ENCODE results near the gene HSD17B8. TPM values are rescaled to one million over a fixed set of nuclear protein-coding genes. Genes with fewer than 3 reads are reported as not detected.
A peak's percentile ranks its signal among the peaks of the same experiment; 100 is the strongest.

Gene HSD17B8
- polyA plus RNA-seq, 6 donors from 2014 or later, result 13.8 to 24.1 (median 21.6) TPM

DNA sequence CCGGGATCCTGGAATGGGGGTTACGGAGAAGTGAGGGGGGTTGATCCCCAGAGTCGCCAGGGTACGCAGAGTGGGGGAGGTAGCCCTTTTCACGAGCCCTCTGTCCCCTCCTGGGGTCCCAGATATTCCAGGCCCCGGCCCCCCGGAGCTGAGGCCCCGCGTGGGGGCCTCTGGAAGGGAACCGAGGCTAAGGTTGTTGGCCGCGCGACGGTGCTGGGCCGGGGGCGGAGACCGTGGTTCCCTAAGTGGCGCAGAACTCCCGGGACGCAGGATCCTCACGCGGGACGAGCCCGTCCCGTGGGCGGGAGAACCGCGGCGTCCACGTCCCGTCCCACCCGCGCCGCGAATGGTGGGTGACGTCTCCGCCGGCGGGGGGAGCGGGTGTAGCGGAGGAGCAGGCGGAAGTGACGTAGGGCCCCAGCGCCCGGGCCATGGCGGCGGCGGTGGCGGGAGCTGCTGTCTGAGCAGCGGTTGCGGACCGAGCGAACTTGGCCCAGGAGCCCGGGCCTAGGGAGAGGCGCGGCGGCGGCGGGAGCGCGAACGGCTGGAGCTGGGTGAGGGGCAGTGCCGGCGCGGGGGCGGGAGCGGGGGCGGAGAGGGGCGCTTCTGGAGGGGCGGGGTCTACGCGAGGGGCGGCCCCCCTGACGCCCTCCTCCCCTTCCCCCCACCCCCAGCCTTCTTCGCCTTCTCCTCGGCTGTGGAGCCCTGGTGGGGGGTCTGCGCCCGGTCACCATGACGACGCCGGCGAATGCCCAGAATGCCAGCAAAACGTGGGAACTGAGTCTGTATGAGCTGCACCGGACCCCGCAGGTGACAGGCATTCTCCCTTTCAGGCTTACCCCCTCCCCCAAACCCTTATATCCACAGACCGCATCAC, 3.9 kb downstream of the HSD17B8 start, which contains the start of gene RING1:
RING1 (plus strand) TSS at position 410 of the 877 bp plus-strand sequence; CDS start at position 733, 323 bp downstream.
- peaks cover 10% of the 10 kb centered on the region in 2 donors for H3K36me3 Mint-ChIP-seq
- peak; percentile 72 to 77 for ATAC-seq (ENCODE audit: low read depth in 2 of 2)
- H3K27ac Mint-ChIP-seq, result peak within 1 kb of the TSS; percentile 84 to 99 (median 96)
- peak; percentile 85 for DNase-seq
- H3K27me3 Mint-ChIP-seq, result peaks cover 6 to 16% (median 16%) of the 10 kb centered on the region in 3 donors
- H3K9me3 Mint-ChIP-seq, result no peaks in the 10 kb centered on the region
- H3K4me3 Mint-ChIP-seq, result peak within 1 kb of the TSS; percentile 81 to 95 (median 94)
- H3K4me1 Mint-ChIP-seq, result peaks cover 47 to 66% (median 60%) of the 10 kb centered on the region in 3 donors

DNA sequence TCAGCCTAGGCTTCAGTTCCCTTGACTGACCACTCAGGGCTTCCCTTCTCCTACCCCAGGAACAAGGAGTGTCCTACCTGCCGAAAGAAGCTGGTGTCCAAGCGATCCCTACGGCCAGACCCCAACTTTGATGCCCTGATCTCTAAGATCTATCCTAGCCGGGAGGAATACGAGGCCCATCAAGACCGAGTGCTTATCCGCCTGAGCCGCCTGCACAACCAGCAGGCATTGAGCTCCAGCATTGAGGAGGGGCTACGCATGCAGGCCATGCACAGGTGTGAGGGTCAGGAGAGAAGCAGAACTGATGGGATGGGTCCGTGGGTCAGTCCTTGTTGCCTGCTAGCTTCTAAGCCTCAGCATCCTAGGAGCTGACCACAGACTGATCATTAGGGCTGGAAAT, 5.4 kb downstream of the HSD17B8 start:
- ATAC-seq (ENCODE audit: low read depth in 2 of 2) (no peak), DNase-seq (no peak)
- Mint-ChIP-seq H3K36me3 (peaks cover 10% of the 10 kb centered on the region in 2 donors), H3K9me3 (no peaks in the 10 kb centered on the region), H3K4me1 (peaks cover 47 to 64% (median 60%) of the 10 kb centered on the region in 3 donors), H3K27me3 (peaks cover 6 to 32% (median 31%) of the 10 kb centered on the region in 3 donors), H3K4me3 (peak overlapping the region in 7 of 8 donors; percentile 42 to 95 (median 91)), H3K27ac (peak overlapping the region in 1 of 6 donors; percentile 35)

DNA sequence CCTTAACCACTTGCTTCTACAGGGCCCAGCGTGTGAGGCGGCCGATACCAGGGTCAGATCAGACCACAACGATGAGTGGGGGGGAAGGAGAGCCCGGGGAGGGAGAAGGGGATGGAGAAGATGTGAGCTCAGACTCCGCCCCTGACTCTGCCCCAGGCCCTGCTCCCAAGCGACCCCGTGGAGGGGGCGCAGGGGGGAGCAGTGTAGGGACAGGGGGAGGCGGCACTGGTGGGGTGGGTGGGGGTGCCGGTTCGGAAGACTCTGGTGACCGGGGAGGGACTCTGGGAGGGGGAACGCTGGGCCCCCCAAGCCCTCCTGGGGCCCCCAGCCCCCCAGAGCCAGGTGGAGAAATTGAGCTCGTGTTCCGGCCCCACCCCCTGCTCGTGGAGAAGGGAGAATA, 6.7 kb downstream of the HSD17B8 start:
- ATAC-seq (ENCODE audit: low read depth in 2 of 2) (no peak), DNase-seq (no peak)
- Mint-ChIP-seq H3K4me3 (no peak overlapping the region), H3K9me3 (no peaks in the 10 kb centered on the region), H3K27ac (no peak overlapping the region), H3K36me3 (peaks cover 10% of the 10 kb centered on the region in 2 donors), H3K27me3 (peaks cover 6 to 44% (median 42%) of the 10 kb centered on the region in 3 donors), H3K4me1 (peaks cover 36 to 51% (median 48%) of the 10 kb centered on the region in 3 donors)

DNA sequence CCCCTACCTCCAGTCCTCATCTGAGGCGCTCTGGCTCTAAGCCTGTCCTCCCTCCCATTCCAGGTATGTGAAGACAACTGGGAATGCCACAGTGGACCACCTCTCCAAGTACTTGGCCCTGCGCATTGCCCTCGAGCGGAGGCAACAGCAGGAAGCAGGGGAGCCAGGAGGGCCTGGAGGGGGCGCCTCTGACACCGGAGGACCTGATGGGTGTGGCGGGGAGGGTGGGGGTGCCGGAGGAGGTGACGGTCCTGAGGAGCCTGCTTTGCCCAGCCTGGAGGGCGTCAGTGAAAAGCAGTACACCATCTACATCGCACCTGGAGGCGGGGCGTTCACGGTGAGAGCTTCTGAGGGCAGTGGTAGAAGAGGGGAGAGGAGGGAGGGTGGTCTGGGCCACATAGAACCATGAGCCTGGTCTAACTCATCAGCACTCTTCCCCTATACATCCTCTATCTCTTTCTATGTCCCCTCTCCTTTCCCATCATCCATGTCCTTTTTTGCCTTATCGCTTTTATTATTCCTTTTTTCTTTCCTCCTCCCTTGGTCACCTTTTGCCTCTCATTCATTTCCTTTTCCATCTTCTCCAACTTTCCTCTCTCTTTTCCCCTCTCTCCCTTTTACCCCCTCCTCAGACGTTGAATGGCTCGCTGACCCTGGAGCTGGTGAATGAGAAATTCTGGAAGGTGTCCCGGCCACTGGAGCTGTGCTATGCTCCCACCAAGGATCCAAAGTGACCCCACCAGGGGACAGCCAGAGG, 7.4 kb downstream of the HSD17B8 start:
- no peak for DNase-seq
- Mint-ChIP-seq H3K9me3 (no peaks in the 10 kb centered on the region), H3K27ac (no peak overlapping the region), H3K36me3 (peaks cover 10% of the 10 kb centered on the region in 2 donors), H3K4me3 (peak overlapping the region in 2 of 8 donors; percentile 32 to 45), H3K4me1 (peaks cover 36 to 48% (median 44%) of the 10 kb centered on the region in 3 donors), H3K27me3 (peaks cover 6 to 46% (median 42%) of the 10 kb centered on the region in 3 donors)
- ATAC-seq (ENCODE audit: low read depth in 2 of 2), result no peak

DNA sequence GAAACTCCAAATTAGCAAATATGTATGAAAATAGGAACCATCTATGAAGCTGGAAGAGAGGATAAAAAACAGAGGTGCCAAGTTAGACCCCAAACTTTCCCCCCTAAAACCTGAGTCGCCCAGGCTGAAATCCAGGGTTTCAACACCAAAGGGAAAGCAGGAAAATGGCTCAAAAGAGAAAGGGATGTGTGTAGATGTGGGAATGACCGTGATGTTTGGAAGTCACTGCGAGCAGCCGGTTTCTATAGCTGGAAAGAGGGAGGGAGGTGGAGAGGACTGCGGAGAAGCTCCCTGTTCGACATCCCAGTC, 8.4 kb downstream of the HSD17B8 start:
- ATAC-seq (ENCODE audit: low read depth in 2 of 2), result no peak
- H3K4me3 Mint-ChIP-seq, result peak overlapping the region; percentile 9 to 91 (median 78)
- H3K27me3 Mint-ChIP-seq, result peaks cover 6 to 54% (median 44%) of the 10 kb centered on the region in 3 donors
- peaks cover 10% of the 10 kb centered on the region in 2 donors for H3K36me3 Mint-ChIP-seq
- no peaks in the 10 kb centered on the region for H3K9me3 Mint-ChIP-seq
- no peak for DNase-seq
- H3K27ac Mint-ChIP-seq, result peak overlapping the region in 3 of 6 donors; percentile 16 to 47 (median 40)
- H3K4me1 Mint-ChIP-seq, result peaks cover 31 to 42% (median 40%) of the 10 kb centered on the region in 3 donors

DNA sequence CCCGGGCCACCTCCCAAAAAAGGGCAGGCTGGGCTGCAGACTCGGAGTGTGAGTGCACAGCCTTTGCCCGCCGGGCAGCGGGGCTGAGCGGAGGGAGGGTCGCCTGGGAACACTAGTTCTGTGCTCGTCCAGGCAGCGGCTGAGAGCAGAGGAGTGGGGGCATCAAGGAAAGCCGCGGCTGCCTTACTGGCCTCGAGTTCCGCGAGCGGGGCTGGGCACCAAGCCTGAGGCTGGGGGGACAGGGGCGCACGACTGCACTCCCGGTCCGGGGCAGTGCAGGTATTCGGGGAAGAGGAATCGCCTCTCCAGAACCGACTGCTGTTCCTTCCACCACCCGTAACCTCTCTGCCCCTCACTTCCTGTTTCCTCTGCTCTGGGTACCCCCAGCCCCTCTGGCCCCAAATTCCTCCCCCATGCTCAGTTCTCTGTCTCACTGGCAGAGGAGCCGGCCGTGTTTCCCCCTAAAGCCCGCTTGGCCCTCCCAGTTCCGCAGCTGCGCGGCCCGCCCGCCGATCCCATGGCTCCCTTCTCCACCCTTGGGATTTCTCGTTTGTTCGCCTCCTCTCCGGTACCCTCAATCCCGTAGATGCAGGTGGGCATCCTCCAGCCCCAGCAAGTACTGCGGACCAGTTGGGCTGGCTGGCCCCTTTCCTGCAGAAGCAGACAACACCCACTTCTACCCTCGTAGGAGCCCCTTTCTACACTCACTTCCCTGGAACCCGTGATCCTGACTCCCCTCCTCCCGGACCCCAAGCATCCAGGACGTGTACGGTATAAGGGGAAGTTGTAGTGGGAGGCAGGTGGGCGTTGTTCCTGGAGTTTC, 8.9 kb downstream of the HSD17B8 start:
- peak overlapping the region in 4 of 6 donors; percentile 16 to 90 (median 31) for H3K27ac Mint-ChIP-seq
- ATAC-seq (ENCODE audit: low read depth in 2 of 2) (peak; percentile 47 to 51), DNase-seq (peak; percentile 21)
- peaks cover 30 to 39% (median 39%) of the 10 kb centered on the region in 3 donors for H3K4me1 Mint-ChIP-seq
- peaks cover 6 to 60% (median 50%) of the 10 kb centered on the region in 3 donors for H3K27me3 Mint-ChIP-seq
- H3K4me3 Mint-ChIP-seq, result peak overlapping the region; percentile 22 to 91 (median 80)
- H3K9me3 Mint-ChIP-seq, result no peaks in the 10 kb centered on the region
- H3K36me3 Mint-ChIP-seq, result peaks cover 10% of the 10 kb centered on the region in 2 donors

DNA sequence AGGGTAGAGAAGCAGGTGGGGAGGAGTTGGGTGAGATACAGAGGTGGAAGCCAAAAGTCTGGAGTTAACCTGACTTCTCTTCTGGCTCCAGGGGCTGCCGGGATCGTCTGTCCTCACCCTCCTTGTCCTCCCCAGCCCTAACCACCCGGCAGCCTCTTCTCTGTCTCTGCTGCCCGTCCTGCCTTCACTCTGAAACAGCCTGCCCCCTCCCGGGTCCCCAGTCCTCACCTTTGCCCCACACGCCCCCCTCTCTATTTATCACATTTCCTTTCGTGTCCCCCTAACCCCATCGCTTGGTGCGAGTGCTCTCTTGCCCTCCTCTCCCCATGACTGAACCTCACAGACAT, 9.5 kb downstream of the HSD17B8 start:
- Mint-ChIP-seq H3K27ac (no peak overlapping the region), H3K4me3 (peak overlapping the region; percentile 2 to 91 (median 76)), H3K27me3 (peaks cover 6 to 65% (median 54%) of the 10 kb centered on the region in 3 donors), H3K36me3 (peaks cover 10% of the 10 kb centered on the region in 2 donors), H3K9me3 (no peaks in the 10 kb centered on the region), H3K4me1 (peaks cover 26 to 34% (median 34%) of the 10 kb centered on the region in 3 donors)
- DNase-seq (no peak), ATAC-seq (ENCODE audit: low read depth in 2 of 2) (peak; percentile 15)

DNA sequence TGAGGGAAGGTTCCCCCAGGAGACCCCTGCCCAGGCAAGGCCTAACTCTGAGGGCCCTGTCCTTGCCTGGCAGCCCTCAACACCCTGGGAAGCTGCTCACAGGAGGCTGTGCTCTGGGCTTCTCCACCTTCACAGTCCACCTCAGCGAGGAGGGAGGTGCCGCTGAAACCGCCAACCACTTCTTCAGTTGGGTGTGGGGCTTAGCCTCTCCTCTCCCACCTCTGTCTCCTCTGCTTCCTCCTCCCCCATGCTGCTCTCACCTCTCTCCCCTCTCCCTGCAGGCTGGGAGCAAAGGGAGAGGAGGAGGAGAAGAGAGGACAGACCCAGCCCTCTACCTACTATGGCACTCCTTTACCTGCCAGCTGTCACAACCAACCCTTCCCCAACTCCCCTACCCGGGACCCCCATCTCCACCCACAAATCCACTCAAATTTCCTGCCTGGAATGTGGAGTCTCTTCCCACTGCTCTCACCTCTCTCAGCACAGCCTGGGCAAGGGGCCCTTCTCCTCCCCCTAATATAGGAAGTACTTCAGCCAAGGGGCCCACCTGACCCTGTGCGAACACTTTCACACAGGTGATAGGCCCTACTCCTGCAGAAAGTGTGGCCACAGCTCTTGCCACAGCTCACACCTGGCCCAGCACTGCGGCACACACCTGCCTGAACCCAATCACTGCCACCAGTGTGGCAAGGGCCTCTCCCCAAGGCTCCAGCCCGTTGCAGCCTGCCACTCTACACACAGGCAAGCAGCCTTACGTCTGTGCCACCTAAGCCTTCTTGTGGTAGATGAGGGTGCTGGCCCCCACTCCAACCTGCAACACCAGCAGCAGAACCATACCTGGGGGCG, 11.0 kb downstream of the HSD17B8 start:
- Mint-ChIP-seq H3K36me3 (peaks cover 3 to 10% of the 10 kb centered on the region in 2 donors), H3K4me3 (peak overlapping the region in 2 of 8 donors; percentile 51 to 54), H3K4me1 (peaks cover 19 to 24% (median 24%) of the 10 kb centered on the region in 3 donors), H3K27me3 (peaks cover 10 to 76% (median 61%) of the 10 kb centered on the region in 3 donors), H3K9me3 (no peaks in the 10 kb centered on the region), H3K27ac (peak overlapping the region in 1 of 6 donors; percentile 25)
- no peak for DNase-seq
- no peak for ATAC-seq (ENCODE audit: low read depth in 2 of 2)

DNA sequence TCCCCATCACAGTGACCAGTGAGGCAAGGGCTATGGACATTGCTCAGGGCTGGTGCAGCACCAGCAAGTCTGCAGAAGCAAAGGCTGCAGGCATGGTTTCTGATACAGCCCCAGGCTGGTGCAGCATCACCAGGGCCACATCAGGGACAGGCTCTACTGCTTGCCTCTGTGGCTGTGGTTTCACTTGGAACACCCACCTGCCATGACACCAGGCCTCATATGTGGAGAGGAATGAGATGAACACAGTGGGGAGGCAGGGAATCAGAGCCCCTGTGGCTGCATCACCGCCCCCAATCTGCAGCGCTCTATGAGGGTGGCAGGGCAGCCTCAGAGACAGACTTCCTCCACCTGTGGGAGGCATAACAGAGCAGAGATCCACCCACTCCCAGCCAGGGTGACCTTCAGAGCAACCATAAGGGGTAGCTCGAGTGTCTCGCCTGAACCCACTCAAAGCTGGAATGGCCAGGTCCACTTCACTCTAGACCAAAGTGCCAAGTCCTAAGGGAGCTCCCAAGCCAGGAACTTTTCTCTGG, 11.7 kb downstream of the HSD17B8 start:
- no peak overlapping the region for H3K4me3 Mint-ChIP-seq
- no peaks in the 10 kb centered on the region for H3K9me3 Mint-ChIP-seq
- ATAC-seq (ENCODE audit: low read depth in 2 of 2), result no peak
- H3K4me1 Mint-ChIP-seq, result peaks cover 19 to 24% (median 23%) of the 10 kb centered on the region in 3 donors
- no peak for DNase-seq
- H3K27me3 Mint-ChIP-seq, result peaks cover 10 to 77% (median 61%) of the 10 kb centered on the region in 3 donors
- H3K36me3 Mint-ChIP-seq, result peaks cover 0 to 10% of the 10 kb centered on the region in 2 donors
- H3K27ac Mint-ChIP-seq, result no peak overlapping the region

DNA sequence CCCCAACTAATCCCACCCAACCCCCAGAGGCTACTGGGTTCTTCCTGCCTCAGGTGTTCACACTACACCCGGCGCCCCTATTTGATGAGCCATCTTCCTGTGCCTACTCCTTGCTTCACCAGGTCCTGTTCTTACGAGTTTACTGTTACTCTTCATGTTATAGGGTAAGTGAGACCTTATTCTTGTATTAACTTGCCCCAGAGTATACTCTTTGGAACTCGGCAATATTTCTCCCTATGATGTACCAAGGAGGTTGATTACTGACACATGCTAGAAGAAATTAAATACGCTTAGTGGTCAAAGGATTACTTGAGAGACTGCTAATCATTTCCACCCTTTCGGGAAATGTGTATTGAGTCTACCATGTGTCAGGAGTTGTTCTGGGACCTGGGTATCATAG, 12.8 kb downstream of the HSD17B8 start:
- H3K27ac Mint-ChIP-seq, result peak overlapping the region in 1 of 6 donors; percentile 34
- peaks cover 0 to 4% of the 10 kb centered on the region in 2 donors for H3K36me3 Mint-ChIP-seq
- H3K27me3 Mint-ChIP-seq, result peaks cover 15 to 81% (median 64%) of the 10 kb centered on the region in 3 donors
- H3K9me3 Mint-ChIP-seq, result no peaks in the 10 kb centered on the region
- H3K4me1 Mint-ChIP-seq, result peaks cover 19 to 23% (median 22%) of the 10 kb centered on the region in 3 donors
- DNase-seq (no peak), ATAC-seq (ENCODE audit: low read depth in 2 of 2) (no peak)
- no peak overlapping the region for H3K4me3 Mint-ChIP-seq

DNA sequence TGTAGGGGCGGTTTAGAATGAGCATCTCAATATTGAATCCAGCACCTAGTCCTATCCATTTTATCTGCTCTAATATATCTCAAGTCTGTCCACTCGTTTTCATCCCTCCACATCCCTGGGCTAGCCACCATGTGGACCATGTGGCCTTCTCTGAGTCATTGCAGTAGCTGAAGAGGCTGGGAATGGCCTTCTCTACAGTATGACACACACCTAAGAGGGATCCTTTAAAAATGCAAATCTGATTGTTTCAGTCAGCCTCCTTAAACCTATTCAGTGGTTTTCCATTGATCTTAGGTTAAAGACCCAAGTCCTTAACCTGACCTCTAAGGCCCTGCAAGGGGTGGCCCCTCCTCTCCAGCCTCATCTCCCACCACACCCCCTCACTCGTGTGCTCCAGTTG, 13.2 kb downstream of the HSD17B8 start:
- Mint-ChIP-seq H3K9me3 (no peaks in the 10 kb centered on the region), H3K4me3 (no peak overlapping the region), H3K27ac (no peak overlapping the region), H3K27me3 (peaks cover 11 to 81% (median 63%) of the 10 kb centered on the region in 3 donors), H3K4me1 (peaks cover 16 to 18% (median 17%) of the 10 kb centered on the region in 3 donors), H3K36me3 (no peaks in the 10 kb centered on the region)
- ATAC-seq (ENCODE audit: low read depth in 2 of 2) (no peak), DNase-seq (no peak)
